Lower leg skin (tissue), 4 donors: ENCODE data around the gene ROR2. TPM values are rescaled to one million over a fixed set of nuclear protein-coding genes. Genes with fewer than 3 reads are reported as not detected.

Source experiments
- DNase-seq, 2 donors: peaks; one replicate each; pipeline ENCODE4 v3.0.0-alpha.2; 2019; ENCODE audit warnings: low spot score in 2 of 2
- H3K4me3 ChIP-seq: fragments of 200-600 bp; sonication (generic); 2 replicates; pipeline ENCODE4 v1.5.1; 2017; ENCODE audit warnings: mild to moderate bottlenecking, low read depth; ENCODE audit not compliant: poor library complexity, severe bottlenecking
- CTCF ChIP-seq, 3 donors: fragments of 450-650 bp; IDR thresholded peaks; one replicate each; pipeline ENCODE4 v1.5.1; 2016; ENCODE audit warnings: antibody characterized with exemption in 3 of 3, mild to moderate bottlenecking in 3 of 3, moderate library complexity in 2 of 3
- POLR2A ChIP-seq, 2 donors: fragments of 450-650 bp; IDR thresholded peaks; one replicate each; pipeline ENCODE4 v1.6.1; 2016 to 2017; ENCODE audit warnings: antibody characterized with exemption in 2 of 2, mild to moderate bottlenecking in 1 of 2, moderate library complexity in 1 of 2
- WGBS, 2 donors: methylation state at CpG; one replicate each; pipeline ENCODE4 v1.1.5; 2018; 5-methylcytosine and 5-hydroxymethylcytosine counted together
- intact Hi-C: fragments of 100-400 bp; cut with DNase I; formaldehyde crosslinking; loops from one replicate; pipeline ENCODE4 v1.15.0; 2023; ENCODE audit warnings: low total_unique reads
- total RNA-seq, 4 donors: library from RNA; depleted of rRNA; stranded (reverse); fragments of >200 nt; gene quantifications; one replicate each; pipeline ENCODE4 v1.1.0, GENCODE V29; 2016

Gene ROR2
- total RNA-seq, 4 donors from 2014 or later = 2.3 to 8.7 (median 5.8) TPM

GRCh38 chr9:91683269-91683668 is 266.8 kb downstream of the ROR2 start:
- WGBS, 2 donors = 88 to 93% methylated on average over 1 of the region's 1 CpG
- intact Hi-C loops = loop anchor here (10.0 kb wide), 1 partner anchor 248 kb away; no protein-coding TSS in a partner anchor
- no peak overlapping the region for H3K4me3 ChIP-seq
- no peak for TF ChIP-seq POLR2A (IDR thresholded peaks at IDR 0.05)
- TF ChIP-seq CTCF (IDR thresholded peaks at IDR 0.05) = no peak
- no peak for DNase-seq

- H3K4me3 ChIP-seq = no peak overlapping the region
- TF ChIP-seq CTCF (IDR thresholded peaks at IDR 0.05) = no peak
- no peak for TF ChIP-seq POLR2A (IDR thresholded peaks at IDR 0.05)
- WGBS, 2 donors = 87 to 88% methylated on average over 6 of the region's 6 CpGs
- no peak for DNase-seq
- intact Hi-C loops = loop anchor here (10.0 kb wide), 1 partner anchor 248 kb away; no protein-coding TSS in a partner anchor
These were observed 267.2 kb downstream of the ROR2 start for GRCh38 chr9:91682806-91683205.

- DNase-seq = peak; percentile 35 to 92
- TF ChIP-seq CTCF (IDR thresholded peaks at IDR 0.05) = no peak
- TF ChIP-seq POLR2A (IDR thresholded peaks at IDR 0.05) = no peak
- WGBS, 2 donors = 28 to 34% methylated on average over 43 of the region's 43 CpGs
- no peak overlapping the region for H3K4me3 ChIP-seq
- intact Hi-C loops = loop anchor here (10.0 kb wide), 1 partner anchor 247 kb away; no protein-coding TSS in a partner anchor
These were observed 268.3 kb downstream of the ROR2 start for GRCh38 chr9:91681461-91682305.

- no peak for DNase-seq
- intact Hi-C loops = loop anchor here (10.0 kb wide), 1 partner anchor 246 kb away; no protein-coding TSS in a partner anchor
- no peak for TF ChIP-seq CTCF (IDR thresholded peaks at IDR 0.05)
- no peak for TF ChIP-seq POLR2A (IDR thresholded peaks at IDR 0.05)
- H3K4me3 ChIP-seq = no peak overlapping the region
- WGBS, 2 donors = 82 to 90% methylated on average over 14 to 15 of the region's 15 CpGs
These were observed 269.0 kb downstream of the ROR2 start for GRCh38 chr9:91680998-91681397.

GRCh38 chr9:91680106-91680505 is 269.9 kb downstream of the ROR2 start:
- WGBS, 2 donors = 91 to 94% methylated on average over 9 of the region's 9 CpGs
- no peak overlapping the region for H3K4me3 ChIP-seq
- TF ChIP-seq CTCF (IDR thresholded peaks at IDR 0.05) (no peak), POLR2A (IDR thresholded peaks at IDR 0.05) (no peak)
- no peak for DNase-seq
- intact Hi-C loops = loop anchor here (10.0 kb wide), 1 partner anchor 245 kb away; no protein-coding TSS in a partner anchor
